Naive thymus-derived CD8-positive, alpha-beta T cell (primary cell): ENCODE data around the gene B3GALT5. TPM values are rescaled to one million over a fixed set of nuclear protein-coding genes. Genes with fewer than 3 reads are reported as not detected.
"Not testable (repeated sequence)": the region's sequence is repeated elsewhere in the genome, so short reads cannot be mapped to it uniquely, and the experiment has no call there.

Experiments used
- ATAC-seq, 2 donors: fragments of 150-1000 bp; cut with Tn5 transposase in 1 of 2; sonication (Bioruptor Pico), chemical (Tn5 transposase) in 1 of 2; 1 replicate in 1 of 2; 2 replicates in 1 of 2; pipeline ENCODE4 v1.10.0; 2021; ENCODE audit warnings: mild to moderate bottlenecking in 2 of 2, moderate library complexity in 2 of 2
- POLR2A ChIA-PET: fragments of 350-600 bp; sonication (Branson Sonifier 250); formaldehyde crosslinking; loops from one replicate; lab custom pipeline; 2021; ENCODE audit warnings: antibody characterized with exemption; lab: Charles Lee
- DNase-seq, 10 donors: peaks; one replicate each; pipeline versions ENCODE4 v3.0.0 to v3.0.0-alpha.2; 2020 to 2022
- H3K27ac Mint-ChIP-seq, 10 donors: one replicate each; pipeline ENCODE4 v1.8.0; 2020 to 2022; ENCODE audit warnings: mild to moderate bottlenecking in 10 of 10, mixed read lengths in 10 of 10, moderate library complexity in 4 of 10, inconsistent platforms in 1 of 10
- H3K27me3 Mint-ChIP-seq, 5 donors: one replicate each; pipeline ENCODE4 v1.8.0; 2021 to 2022; ENCODE audit warnings: mixed read lengths in 5 of 5
- H3K36me3 Mint-ChIP-seq, 3 donors: one replicate each; pipeline ENCODE4 v1.8.0; 2020 to 2022; ENCODE audit warnings: mixed read lengths in 3 of 3, mild to moderate bottlenecking in 2 of 3, inconsistent platforms in 1 of 3
- H3K4me1 Mint-ChIP-seq, 4 donors: one replicate each; pipeline ENCODE4 v1.8.0; 2021 to 2022; ENCODE audit warnings: mixed read lengths in 4 of 4
- H3K4me3 Mint-ChIP-seq, 10 donors: one replicate each; pipeline ENCODE4 v1.8.0; 2020 to 2022; ENCODE audit warnings: mild to moderate bottlenecking in 10 of 10, mixed read lengths in 10 of 10, moderate library complexity in 6 of 10, inconsistent platforms in 1 of 10
- H3K9me3 Mint-ChIP-seq, 9 donors: one replicate each; pipeline ENCODE4 v1.8.0; 2020 to 2022; ENCODE audit warnings: mixed read lengths in 9 of 9, mild to moderate bottlenecking in 3 of 9, inconsistent platforms in 1 of 9, moderate library complexity in 1 of 9
- polyA plus RNA-seq, 3 donors: library from polyadenylated mRNA; unstranded; fragments of 300-500 nt; fragmentation: Illumina TruSeq; gene quantifications; one replicate each; pipeline ENCODE4 v1.2.3, GENCODE V29; 2021
- total RNA-seq, 8 experiments: library from RNA in 2 of 8; stranded (reverse) in 2 of 8; gene quantifications; one replicate each; pipeline ENCODE4 v1.2.3 and lab custom pipeline; 2021 to 2026

Gene B3GALT5
- total RNA-seq (not detected), polyA plus RNA-seq (not detected), total RNA-seq (lab: John Stamatoyannopoulos, UW) (0 to 0.09 (median 0) reads per million in 6 experiments)

- Mint-ChIP-seq H3K4me3 (peak within 1 kb of the TSS in 2 of 10 donors; percentile 26 to 48), H3K27me3 (peaks cover 30 to 75% (median 40%) of the 10 kb centered on the region in 5 donors), H3K27ac (peak within 1 kb of the TSS in 1 of 10 donors; percentile 72), H3K9me3 (peaks cover 0 to 3% (median 0%) of the 10 kb centered on the region in 9 donors), H3K36me3 (no peaks in the 10 kb centered on the region), H3K4me1 (peaks cover 2 to 9% (median 7%) of the 10 kb centered on the region in 4 donors)
- POLR2A ChIA-PET = no interaction called here
- DNase-seq (no peak), ATAC-seq (no peak)
These were observed at the start of gene B3GALT5 for GRCh38 chr21:39612233-39613040. Gene B3GALT5 (plus strand): TSS chr21:39612940. CDS start chr21:39660560, 47,620 bp downstream.

- POLR2A ChIA-PET = no interaction called here
- no peak for ATAC-seq
- no peaks in the 10 kb centered on the region for H3K27me3 Mint-ChIP-seq
- no peak overlapping the region for H3K27ac Mint-ChIP-seq
- no peak for DNase-seq
- no peaks in the 10 kb centered on the region for H3K36me3 Mint-ChIP-seq
- no peak overlapping the region for H3K4me3 Mint-ChIP-seq
- H3K9me3 Mint-ChIP-seq = no peaks in the 10 kb centered on the region
- no peaks in the 10 kb centered on the region for H3K4me1 Mint-ChIP-seq
These were observed 48.5 kb upstream of the B3GALT5 start for GRCh38 chr21:39564200-39564599.

- no peak overlapping the region for H3K4me3 Mint-ChIP-seq
- no peak for DNase-seq
- no peak overlapping the region for H3K27ac Mint-ChIP-seq
- H3K27me3 Mint-ChIP-seq = peaks cover 0 to 12% (median 7%) of the 10 kb centered on the region in 5 donors
- H3K4me1 Mint-ChIP-seq = no peaks in the 10 kb centered on the region
- H3K9me3 Mint-ChIP-seq = no peaks in the 10 kb centered on the region
- POLR2A ChIA-PET = no interaction called here
- H3K36me3 Mint-ChIP-seq = no peaks in the 10 kb centered on the region
- no peak for ATAC-seq
These were observed 45.4 kb upstream of the B3GALT5 start for GRCh38 chr21:39567180-39567972.

- no peak for DNase-seq
- POLR2A ChIA-PET = no interaction called here
- Mint-ChIP-seq H3K36me3 (no peaks in the 10 kb centered on the region), H3K4me3 (no peak overlapping the region), H3K4me1 (no peaks in the 10 kb centered on the region), H3K27me3 (peaks cover 8 to 22% (median 13%) of the 10 kb centered on the region in 5 donors), H3K27ac (no peak overlapping the region), H3K9me3 (no peaks in the 10 kb centered on the region)
- ATAC-seq = no peak
These were observed 44.4 kb upstream of the B3GALT5 start for GRCh38 chr21:39568361-39568760.

DNA sequence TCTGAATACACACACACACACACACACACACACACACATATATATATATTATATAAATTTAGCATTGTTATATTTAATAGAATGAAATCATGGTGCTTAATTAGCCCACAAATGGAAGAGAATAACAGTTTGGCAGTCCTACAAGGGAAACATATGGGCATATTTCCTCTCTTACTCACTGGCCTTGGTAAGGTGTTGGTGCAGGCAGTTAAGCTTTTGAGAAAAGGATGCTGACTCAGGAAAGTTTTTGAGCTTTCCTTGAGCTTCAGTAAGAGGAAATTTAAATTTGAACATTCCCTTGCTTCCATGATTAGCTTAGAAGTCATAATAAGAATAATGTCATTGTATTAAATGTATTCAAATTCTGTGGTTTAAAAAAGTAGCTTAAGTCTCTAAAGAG lies 37.0 kb upstream of the B3GALT5 start:
- Mint-ChIP-seq H3K9me3 (peaks cover 0 to 5% (median 0%) of the 10 kb centered on the region in 9 donors), H3K36me3 (peaks cover 0 to 2% (median 0%) of the 10 kb centered on the region in 3 donors), H3K27ac (no peak overlapping the region), H3K27me3 (peaks cover 13 to 38% (median 31%) of the 10 kb centered on the region in 5 donors), H3K4me3 (no peak overlapping the region), H3K4me1 (no peaks in the 10 kb centered on the region)
- DNase-seq (no peak), ATAC-seq (no peak)
- POLR2A ChIA-PET = no interaction called here

DNA sequence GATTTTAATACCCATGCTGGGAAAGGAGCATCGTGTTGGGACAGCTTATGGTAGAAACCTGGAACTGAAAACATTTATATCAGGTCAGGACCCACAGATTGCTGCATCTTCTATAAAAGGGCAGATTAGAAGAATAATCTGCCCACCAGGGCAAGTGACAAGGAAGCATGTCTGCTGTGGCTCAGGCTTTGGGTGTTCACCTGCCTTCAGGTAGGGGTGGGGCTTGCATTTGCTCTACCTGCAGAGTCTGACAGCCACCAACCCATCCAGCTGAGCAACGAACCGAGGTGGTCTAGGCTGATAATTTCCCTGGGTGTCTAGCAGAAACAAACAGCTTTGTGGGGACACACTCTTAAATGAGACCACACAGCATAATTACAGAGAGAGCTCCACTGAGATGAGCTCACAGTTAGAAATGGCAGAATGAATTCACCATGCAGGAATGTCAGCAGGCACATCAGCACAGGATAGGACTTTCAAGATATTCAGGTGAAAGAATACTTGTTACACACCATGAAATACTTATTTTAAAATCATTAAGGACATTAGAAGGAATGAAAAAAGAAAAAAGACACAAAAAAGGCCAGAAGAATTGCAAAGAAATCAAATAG lies 36.1 kb upstream of the B3GALT5 start:
- Mint-ChIP-seq H3K27ac (no peak overlapping the region), H3K4me3 (no peak overlapping the region), H3K27me3 (peaks cover 10 to 46% (median 28%) of the 10 kb centered on the region in 5 donors), H3K9me3 (peaks cover 0 to 5% (median 0%) of the 10 kb centered on the region in 9 donors), H3K36me3 (peaks cover 0 to 2% (median 0%) of the 10 kb centered on the region in 3 donors), H3K4me1 (no peaks in the 10 kb centered on the region)
- ATAC-seq (no peak), DNase-seq (no peak)
- POLR2A ChIA-PET = no interaction called here

- no peak overlapping the region for H3K27ac Mint-ChIP-seq
- H3K4me3 Mint-ChIP-seq = no peak overlapping the region
- no peaks in the 10 kb centered on the region for H3K4me1 Mint-ChIP-seq
- no peak for ATAC-seq
- POLR2A ChIA-PET = no interaction called here
- H3K27me3 Mint-ChIP-seq = peaks cover 6 to 40% (median 12%) of the 10 kb centered on the region in 5 donors
- no peak for DNase-seq
- peaks cover 0 to 2% (median 0%) of the 10 kb centered on the region in 3 donors for H3K36me3 Mint-ChIP-seq
- peaks cover 0 to 3% (median 1%) of the 10 kb centered on the region in 9 donors for H3K9me3 Mint-ChIP-seq
These were observed 32.9 kb upstream of the B3GALT5 start for GRCh38 chr21:39579734-39580332.

DNA sequence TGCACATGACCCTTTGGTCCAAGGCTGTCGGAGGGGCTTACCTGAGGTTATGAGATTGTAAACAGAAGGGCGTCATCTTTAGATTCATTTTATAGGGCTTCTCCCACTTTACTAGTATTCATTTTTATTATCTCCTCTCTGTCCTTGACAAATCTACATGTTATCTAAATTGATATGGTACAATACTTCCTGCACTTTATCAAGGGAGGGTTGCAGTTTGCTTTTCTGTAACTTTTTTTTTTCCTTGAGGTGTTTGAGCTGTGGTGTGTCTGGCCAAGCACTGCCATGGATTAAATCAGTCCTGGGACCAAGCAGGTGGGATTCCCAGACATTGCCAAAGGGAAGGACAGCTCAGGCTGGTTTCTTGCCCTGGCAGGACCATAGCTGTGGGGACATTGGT lies 32.0 kb upstream of the B3GALT5 start:
- Mint-ChIP-seq H3K27ac (no peak overlapping the region), H3K36me3 (peaks cover 0 to 2% (median 0%) of the 10 kb centered on the region in 3 donors), H3K4me1 (no peaks in the 10 kb centered on the region), H3K4me3 (no peak overlapping the region), H3K27me3 (peaks cover 3 to 43% (median 7%) of the 10 kb centered on the region in 5 donors), H3K9me3 (peaks cover 0 to 11% (median 3%) of the 10 kb centered on the region in 9 donors)
- no peak for ATAC-seq
- DNase-seq = no peak
- POLR2A ChIA-PET = no interaction called here

DNA sequence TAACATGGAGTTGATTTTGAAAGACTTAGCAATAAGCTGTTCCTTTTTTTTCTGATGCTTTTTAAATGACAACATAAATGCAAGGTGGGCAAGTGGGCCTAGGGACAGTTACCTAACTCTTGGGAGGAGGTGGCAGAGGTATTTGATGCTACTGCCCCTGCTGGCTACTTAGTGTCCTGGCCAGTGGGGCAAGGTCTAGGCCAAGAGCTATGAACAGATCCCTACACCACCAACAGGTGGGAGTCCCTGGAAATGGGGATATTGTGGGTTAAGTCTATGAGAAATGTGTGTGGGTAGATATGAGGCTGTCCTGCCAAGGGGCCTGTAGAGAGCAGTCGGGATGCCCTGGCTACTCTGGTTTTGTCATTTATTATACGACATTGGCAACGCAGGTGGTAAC lies 31.3 kb upstream of the B3GALT5 start:
- no peak for ATAC-seq
- Mint-ChIP-seq H3K4me3 (no peak overlapping the region), H3K9me3 (peaks cover 0 to 17% (median 3%) of the 10 kb centered on the region in 9 donors), H3K27ac (no peak overlapping the region), H3K27me3 (peaks cover 4 to 45% (median 8%) of the 10 kb centered on the region in 5 donors), H3K4me1 (no peaks in the 10 kb centered on the region), H3K36me3 (peaks cover 0 to 2% (median 0%) of the 10 kb centered on the region in 3 donors)
- DNase-seq = no peak
- POLR2A ChIA-PET = no interaction called here

GRCh38 chr21:39582749-39583148 lies 30.0 kb upstream of the B3GALT5 start:
- Mint-ChIP-seq H3K36me3 (peaks cover 0 to 2% (median 1%) of the 10 kb centered on the region in 3 donors), H3K4me3 (no peak overlapping the region), H3K9me3 (peaks cover 0 to 23% (median 3%) of the 10 kb centered on the region in 9 donors), H3K4me1 (no peaks in the 10 kb centered on the region), H3K27me3 (peaks cover 2 to 45% (median 8%) of the 10 kb centered on the region in 5 donors), H3K27ac (no peak overlapping the region)
- DNase-seq (no peak), ATAC-seq (no peak)
- POLR2A ChIA-PET = no interaction called here

GRCh38 chr21:39583586-39583985 lies 29.2 kb upstream of the B3GALT5 start:
- H3K36me3 Mint-ChIP-seq, ATAC-seq, POLR2A ChIA-PET, H3K27ac Mint-ChIP-seq, H3K4me1 Mint-ChIP-seq, DNase-seq, H3K4me3 Mint-ChIP-seq: not testable (repeated sequence)
- Mint-ChIP-seq H3K27me3 (peaks cover 4 to 47% (median 8%) of the 10 kb centered on the region in 5 donors), H3K9me3 (peaks cover 0 to 29% (median 4%) of the 10 kb centered on the region in 9 donors)

GRCh38 chr21:39587376-39587775 lies 25.4 kb upstream of the B3GALT5 start:
- POLR2A ChIA-PET = no interaction called here
- Mint-ChIP-seq H3K4me1 (no peaks in the 10 kb centered on the region), H3K36me3 (peaks cover 0 to 3% (median 2%) of the 10 kb centered on the region in 3 donors), H3K4me3 (no peak overlapping the region), H3K27ac (no peak overlapping the region), H3K9me3 (peaks cover 0 to 33% (median 5%) of the 10 kb centered on the region in 9 donors), H3K27me3 (peaks cover 5 to 30% (median 9%) of the 10 kb centered on the region in 5 donors)
- DNase-seq (no peak), ATAC-seq (no peak)
